A673 (cell line): ENCODE results near the gene CAV1. TPM values are rescaled to one million over a fixed set of nuclear protein-coding genes. Genes with fewer than 3 reads are reported as not detected.

Experiments used
- BruUV-seq: library from RNA; stranded (reverse); fragments of 400-500 nt; replicated peaks from 2 replicates; lab custom pipeline; 2021; lab: Mats Ljungman, UMichigan
- CTCF ChIA-PET: fragments of 300-600 bp; sonication (Branson Sonifier 250); formaldehyde crosslinking; loops from one replicate; lab custom pipeline; 2022; ENCODE audit warnings: antibody characterized with exemption; lab: Charles Lee
- POLR2A ChIA-PET: fragments of 300-600 bp; sonication (Branson Sonifier 250); formaldehyde crosslinking; loops from one replicate; lab custom pipeline; 2022; ENCODE audit warnings: antibody characterized with exemption; ENCODE audit not compliant: low non-redundant PET; lab: Charles Lee
- DNase-seq: peaks from one replicate; pipeline ENCODE4 v3.0.0-alpha.2; 2015; ENCODE audit warnings: low spot score
- H3K27ac ChIP-seq: fragments of 200-600 bp; sonication (generic); 2 replicates; pipeline ENCODE4 v1.5.1; 2016; ENCODE audit warnings: mixed run types, low read depth, mild to moderate bottlenecking, mixed read lengths, antibody characterized with exemption, low read length; ENCODE audit not compliant: poor library complexity, severe bottlenecking
- H3K27me3 ChIP-seq: fragments of 200-600 bp; sonication (generic); replicated peaks from 2 replicates; pipeline ENCODE4 v1.6.1; 2017; ENCODE audit warnings: mixed run types, low read depth, mild to moderate bottlenecking, mixed read lengths, antibody characterized with exemption, low read length; ENCODE audit not compliant: insufficient read depth, poor library complexity
- H3K36me3 ChIP-seq: fragments of 200-600 bp; sonication (generic); 2 replicates; pipeline ENCODE4 v1.6.1; 2016; ENCODE audit warnings: mixed run types, mild to moderate bottlenecking, mixed read lengths, antibody characterized with exemption, low read length; ENCODE audit not compliant: insufficient read depth, poor library complexity, severe bottlenecking
- H3K4me1 ChIP-seq: fragments of 200-600 bp; sonication (generic); 2 replicates; pipeline ENCODE4 v1.6.1; 2017; ENCODE audit warnings: mixed run types, mild to moderate bottlenecking, mixed read lengths, antibody characterized with exemption, low read length; ENCODE audit not compliant: insufficient read depth, poor library complexity, severe bottlenecking
- H3K4me3 ChIP-seq: fragments of 200-600 bp; sonication (generic); 2 replicates; pipeline ENCODE4 v1.5.1; 2016; ENCODE audit warnings: low read depth, mixed run types, mild to moderate bottlenecking, mixed read lengths, low read length; ENCODE audit not compliant: poor library complexity, severe bottlenecking
- H3K9me3 ChIP-seq: fragments of 200-600 bp; sonication (generic); 2 replicates; pipeline ENCODE4 v1.6.1; 2016; ENCODE audit warnings: mixed run types, low read depth, mild to moderate bottlenecking, mixed read lengths, antibody characterized with exemption, low read length; ENCODE audit not compliant: poor library complexity, severe bottlenecking
- EZH2 ChIP-seq: fragments of 200-600 bp; sonication (generic); IDR thresholded peaks from 2 replicates; pipeline ENCODE4 v1.6.1; 2017; ENCODE audit warnings: borderline replicate concordance, low read depth, mild to moderate bottlenecking, mixed read lengths, antibody characterized with exemption, low read length; ENCODE audit not compliant: poor library complexity, severe bottlenecking
- intact Hi-C: fragments of 100-400 bp; cut with micrococcal nuclease; formaldehyde crosslinking; loops from one replicate; pipeline ENCODE4 v1.10.0; 2022; ENCODE audit not compliant: unreplicated experiment
- total RNA-seq: library from RNA; stranded (reverse); gene quantifications from 2 replicates; pipeline ENCODE4 v1.2.3, GENCODE V29; 2021
- TF ChIP-seq, protein P1 (sequence below): fragments of 300-800, 200-600 bp; sonication (generic); conservative IDR thresholded peaks from 2 replicates; pipeline ENCODE4 v1.5.1; 2017; ENCODE audit warnings: low read depth, mild to moderate bottlenecking, antibody characterized with exemption, low read length, moderate library complexity, mixed read lengths

CAV1 gene
- total RNA-seq, 1 experiment from 2014 or later, result 2,074 TPM

DNA sequence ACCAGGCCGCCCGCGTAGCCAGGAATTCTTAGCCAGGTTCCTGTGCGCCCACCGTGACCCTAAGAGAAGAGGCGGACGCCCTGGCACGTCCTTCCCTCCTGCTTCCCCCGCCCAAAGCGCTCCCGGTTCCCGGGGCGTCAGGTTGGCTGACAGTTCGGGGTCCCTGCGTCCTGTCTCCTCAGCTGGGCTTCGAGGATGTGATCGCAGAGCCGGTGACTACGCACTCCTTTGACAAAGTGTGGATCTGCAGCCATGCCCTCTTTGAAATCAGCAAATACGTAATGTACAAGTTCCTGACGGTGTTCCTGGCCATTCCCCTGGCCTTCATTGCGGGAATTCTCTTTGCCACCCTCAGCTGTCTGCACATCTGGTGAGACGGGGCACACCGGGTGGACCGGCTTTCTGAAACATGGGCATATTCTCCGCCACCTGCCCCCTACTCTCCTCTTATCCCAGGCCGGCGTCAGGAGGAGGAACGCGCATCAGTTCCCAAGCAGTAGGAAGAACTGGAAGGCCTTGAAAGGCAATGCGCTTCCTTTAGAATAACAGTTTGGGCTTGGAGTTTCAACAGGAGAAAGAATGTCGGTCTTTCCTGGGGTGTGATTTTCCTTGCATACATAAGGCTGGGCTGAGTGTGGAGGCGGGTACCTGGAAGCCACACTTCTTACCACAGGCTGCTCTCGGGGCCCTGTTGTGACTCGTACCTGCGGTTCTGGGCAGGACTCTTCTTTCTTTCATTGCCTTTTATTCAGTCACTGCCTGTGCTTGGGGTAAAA, 24.6 kb upstream of the CAV1 start:
- TF ChIP-seq, protein P1, sequence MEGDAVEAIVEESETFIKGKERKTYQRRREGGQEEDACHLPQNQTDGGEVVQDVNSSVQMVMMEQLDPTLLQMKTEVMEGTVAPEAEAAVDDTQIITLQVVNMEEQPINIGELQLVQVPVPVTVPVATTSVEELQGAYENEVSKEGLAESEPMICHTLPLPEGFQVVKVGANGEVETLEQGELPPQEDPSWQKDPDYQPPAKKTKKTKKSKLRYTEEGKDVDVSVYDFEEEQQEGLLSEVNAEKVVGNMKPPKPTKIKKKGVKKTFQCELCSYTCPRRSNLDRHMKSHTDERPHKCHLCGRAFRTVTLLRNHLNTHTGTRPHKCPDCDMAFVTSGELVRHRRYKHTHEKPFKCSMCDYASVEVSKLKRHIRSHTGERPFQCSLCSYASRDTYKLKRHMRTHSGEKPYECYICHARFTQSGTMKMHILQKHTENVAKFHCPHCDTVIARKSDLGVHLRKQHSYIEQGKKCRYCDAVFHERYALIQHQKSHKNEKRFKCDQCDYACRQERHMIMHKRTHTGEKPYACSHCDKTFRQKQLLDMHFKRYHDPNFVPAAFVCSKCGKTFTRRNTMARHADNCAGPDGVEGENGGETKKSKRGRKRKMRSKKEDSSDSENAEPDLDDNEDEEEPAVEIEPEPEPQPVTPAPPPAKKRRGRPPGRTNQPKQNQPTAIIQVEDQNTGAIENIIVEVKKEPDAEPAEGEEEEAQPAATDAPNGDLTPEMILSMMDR, result no peak
- TF ChIP-seq EZH2, result no peak
- Histone ChIP-seq H3K27ac (peak overlapping the region; percentile 98), H3K27me3 (no peaks in the 10 kb centered on the region), H3K36me3 (peaks cover 49% of the 10 kb centered on the region), H3K4me3 (peak overlapping the region; percentile 65), H3K4me1 (peaks cover 26% of the 10 kb centered on the region), H3K9me3 (peaks cover 5% of the 10 kb centered on the region)
- intact Hi-C loops, result loop anchor here (2.0 kb wide), 1 partner anchor 27 kb away; no protein-coding TSS in a partner anchor
- DNase-seq, result peak; percentile 71
- BruUV-seq, result no TSS peak
- ChIA-PET CTCF (no interaction called here), POLR2A (interaction anchor here (0.5 to 1.0 kb wide), 2 partner anchors 26 to 268 kb away, joined by 3 to 6 read pairs; no protein-coding TSS in a partner anchor)

DNA sequence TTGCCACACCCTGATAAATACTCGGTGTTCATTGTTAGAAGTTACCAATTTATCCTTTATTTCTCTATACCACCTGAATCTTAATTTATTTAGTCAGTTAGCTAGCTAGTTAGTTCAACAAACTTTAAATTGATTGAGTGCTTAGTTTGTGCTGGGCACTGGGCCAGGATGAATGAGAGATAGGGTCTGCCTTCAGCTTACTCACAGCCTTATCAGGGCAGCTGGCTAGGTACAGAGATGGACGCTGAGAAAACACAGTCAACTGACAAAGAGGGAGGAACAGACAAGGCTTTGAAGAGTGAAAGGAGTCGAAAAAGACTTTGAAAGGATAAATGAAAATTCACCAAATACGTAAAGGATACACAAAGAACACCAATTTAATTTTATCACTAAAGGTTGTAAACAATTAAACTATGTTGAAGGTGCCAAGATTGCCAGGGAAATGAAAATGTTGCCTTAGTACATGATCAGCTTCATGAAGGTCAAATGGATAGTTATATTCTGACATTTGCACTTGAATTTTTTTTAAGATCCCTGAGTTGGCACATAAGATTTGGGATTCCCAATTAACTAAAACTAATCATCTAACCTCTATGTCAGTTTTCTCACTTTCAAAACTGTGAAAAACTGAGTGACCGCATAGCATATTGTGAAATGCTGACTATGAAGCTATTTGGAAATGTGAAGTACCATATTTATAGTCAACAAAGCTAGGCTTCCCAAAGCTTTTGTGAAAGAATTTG, 23.2 kb upstream of the CAV1 start:
- Histone ChIP-seq H3K4me3 (peak overlapping the region; percentile 65), H3K27ac (peak overlapping the region; percentile 98), H3K4me1 (peaks cover 30% of the 10 kb centered on the region), H3K27me3 (no peaks in the 10 kb centered on the region), H3K36me3 (peaks cover 62% of the 10 kb centered on the region), H3K9me3 (peaks cover 5% of the 10 kb centered on the region)
- ChIA-PET POLR2A (interaction anchor here (0.7 to 0.8 kb wide), 3 partner anchors 25 to 291 kb away, joined by 3 to 4 read pairs (median 3); no protein-coding TSS in a partner anchor), CTCF (no interaction called here)
- BruUV-seq, result no TSS peak
- TF ChIP-seq EZH2, result no peak
- TF ChIP-seq, protein P1, result no peak
- peak; percentile 62 for DNase-seq
- intact Hi-C loops, result loop anchor here (2.0 kb wide), 1 partner anchor 25 kb away; no protein-coding TSS in a partner anchor

DNA sequence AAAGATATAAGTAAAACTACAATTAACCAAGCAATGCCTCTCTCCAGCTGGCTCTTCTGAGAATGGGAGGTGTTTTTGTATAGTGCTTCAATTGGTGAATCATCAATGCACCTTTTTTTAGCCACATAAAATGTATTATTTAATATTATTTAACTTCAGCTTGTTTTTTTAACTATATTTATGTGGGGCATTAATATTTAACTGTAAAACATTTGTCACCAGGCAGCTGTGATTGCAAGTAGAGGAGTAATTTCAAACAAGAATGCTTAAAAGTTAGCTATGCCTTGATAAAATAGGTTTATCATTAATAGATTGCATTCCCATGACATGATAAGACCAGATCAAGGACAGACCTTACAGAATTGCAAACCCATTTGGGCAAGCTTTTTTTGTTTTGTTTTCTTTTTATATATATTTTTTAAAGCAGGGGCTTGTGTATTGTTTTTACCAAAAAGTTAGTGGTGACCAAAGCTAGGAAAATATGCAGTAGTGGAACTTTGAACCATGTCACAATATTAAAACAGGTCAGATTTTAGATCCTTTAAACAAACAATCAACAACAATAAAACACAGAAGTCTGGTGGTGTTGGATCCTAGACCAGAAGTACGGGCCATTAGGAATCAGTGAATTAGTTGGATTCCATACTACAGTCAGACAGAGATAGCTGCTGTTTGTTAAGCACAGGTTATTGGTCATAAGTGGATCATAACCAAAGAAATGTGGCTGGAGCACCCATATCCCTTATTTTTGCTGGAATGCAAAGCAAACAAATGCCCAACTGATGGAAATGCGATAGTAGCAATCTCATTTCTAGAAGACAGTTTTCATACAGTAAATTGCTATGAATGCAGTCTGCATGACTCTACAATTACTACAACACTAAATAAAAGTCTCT, 22.4 kb upstream of the CAV1 start:
- CTCF ChIA-PET, result no interaction called here
- Histone ChIP-seq H3K27me3 (no peaks in the 10 kb centered on the region), H3K4me1 (peaks cover 36% of the 10 kb centered on the region), H3K9me3 (no peaks in the 10 kb centered on the region), H3K36me3 (peaks cover 71% of the 10 kb centered on the region), H3K4me3 (peak overlapping the region; percentile 65), H3K27ac (peak overlapping the region; percentile 98)
- DNase-seq, result no peak
- POLR2A ChIA-PET, result interaction anchor here (0.7 kb wide), 1 partner anchor 235 kb away, joined by 4 read pairs; no protein-coding TSS in a partner anchor
- intact Hi-C loops, result no loop called here
- TF ChIP-seq EZH2, result no peak
- TF ChIP-seq, protein P1, result no peak
- BruUV-seq, result no TSS peak
